Activated CD4-positive, alpha-beta memory T cell treated with anti-CD3 and anti-CD28 coated beads, Interleukin-2, amount 10 ng/mL, durations not matched to agents 7 days and 5 days (primary cell): Measurements from ENCODE around the gene CRAMP1. TPM values are rescaled to one million over a fixed set of nuclear protein-coding genes. Genes with fewer than 3 reads are reported as not detected.
A peak's percentile ranks its signal among the peaks of the same experiment; 100 is the strongest.

Experiments
- CTCF ChIA-PET: fragments of 350-600 bp; sonication (Branson Sonifier 250); formaldehyde crosslinking; loops from one replicate; lab custom pipeline; 2021; ENCODE audit warnings: antibody characterized with exemption, inconsistent platforms; lab: Charles Lee
- POLR2A ChIA-PET: fragments of 350-600 bp; sonication (Branson Sonifier 250); formaldehyde crosslinking; loops from one replicate; lab custom pipeline; 2021; ENCODE audit warnings: antibody characterized with exemption; lab: Charles Lee
- DNase-seq: peaks from one replicate; pipeline ENCODE4 v3.0.0-alpha.2; 2020
- H3K27ac Mint-ChIP-seq: one replicate; pipeline ENCODE4 v1.8.0; 2021; ENCODE audit warnings: mild to moderate bottlenecking, mixed read lengths
- H3K27me3 Mint-ChIP-seq: one replicate; pipeline ENCODE4 v1.8.0; 2021; ENCODE audit warnings: mixed read lengths
- H3K36me3 Mint-ChIP-seq: one replicate; pipeline ENCODE4 v1.8.0; 2021; ENCODE audit warnings: low read depth, mixed read lengths
- H3K4me1 Mint-ChIP-seq: one replicate; pipeline ENCODE4 v1.8.0; 2021; ENCODE audit warnings: mixed read lengths
- H3K4me3 Mint-ChIP-seq: one replicate; pipeline ENCODE4 v1.8.0; 2021; ENCODE audit warnings: mild to moderate bottlenecking, mixed read lengths
- H3K9me3 Mint-ChIP-seq: one replicate; pipeline ENCODE4 v1.8.0; 2021; ENCODE audit warnings: mixed read lengths
- total RNA-seq, 2 experiments: library from RNA; stranded (reverse); gene quantifications; one replicate each; pipeline ENCODE4 v1.2.3, GENCODE V29; 2021

Gene CRAMP1
- total RNA-seq, 2 experiments from 2014 or later = 24.2 to 24.5 TPM

GRCh38 chr16:1626776-1627175 lies 14.6 kb downstream of the CRAMP1 start:
- H3K36me3 Mint-ChIP-seq = peaks cover 30% of the 10 kb centered on the region
- CTCF ChIA-PET = no interaction called here
- POLR2A ChIA-PET = no interaction called here

GRCh38 chr16:1630450-1631213 lies 18.5 kb downstream of the CRAMP1 start:
- Mint-ChIP-seq H3K27ac (no peak overlapping the region), H3K27me3 (no peaks in the 10 kb centered on the region), H3K4me3 (no peak overlapping the region), H3K9me3 (no peaks in the 10 kb centered on the region), H3K36me3 (peaks cover 54% of the 10 kb centered on the region), H3K4me1 (peaks cover 7% of the 10 kb centered on the region)
- no peak for DNase-seq
- POLR2A ChIA-PET = no interaction called here
- CTCF ChIA-PET = no interaction called here

More at GRCh38 chr16:1626776-1627175, 14.6 kb downstream of the CRAMP1 start:
- no peak overlapping the region for H3K27ac Mint-ChIP-seq
- no peaks in the 10 kb centered on the region for H3K9me3 Mint-ChIP-seq
- H3K27me3 Mint-ChIP-seq = no peaks in the 10 kb centered on the region
- no peak overlapping the region for H3K4me3 Mint-ChIP-seq
- peaks cover 3% of the 10 kb centered on the region for H3K4me1 Mint-ChIP-seq
- DNase-seq = no peak

- ChIA-PET CTCF (no interaction called here), POLR2A (interaction anchor here (0.5 kb wide), 1 partner anchor 210 kb away, joined by 3 read pairs; no protein-coding TSS in a partner anchor)
- DNase-seq = no peak
- H3K27me3 Mint-ChIP-seq = no peaks in the 10 kb centered on the region
- H3K9me3 Mint-ChIP-seq = no peaks in the 10 kb centered on the region
- H3K36me3 Mint-ChIP-seq = peaks cover 51% of the 10 kb centered on the region
- no peak overlapping the region for H3K27ac Mint-ChIP-seq
- peaks cover 9% of the 10 kb centered on the region for H3K4me1 Mint-ChIP-seq
- no peak overlapping the region for H3K4me3 Mint-ChIP-seq
Measured at GRCh38 chr16:1631230-1631629, 19.1 kb downstream of the CRAMP1 start.

GRCh38 chr16:1631931-1632637 lies 19.9 kb downstream of the CRAMP1 start:
- peaks cover 44% of the 10 kb centered on the region for H3K36me3 Mint-ChIP-seq
- H3K4me1 Mint-ChIP-seq = peaks cover 9% of the 10 kb centered on the region
- H3K9me3 Mint-ChIP-seq = no peaks in the 10 kb centered on the region
- CTCF ChIA-PET = no interaction called here
- POLR2A ChIA-PET = no interaction called here
- no peak overlapping the region for H3K4me3 Mint-ChIP-seq
- no peaks in the 10 kb centered on the region for H3K27me3 Mint-ChIP-seq
- no peak overlapping the region for H3K27ac Mint-ChIP-seq
- no peak for DNase-seq

GRCh38 chr16:1632638-1632970 lies 20.4 kb downstream of the CRAMP1 start:
- H3K4me3 Mint-ChIP-seq = no peak overlapping the region
- POLR2A ChIA-PET = no interaction called here
- H3K9me3 Mint-ChIP-seq = no peaks in the 10 kb centered on the region
- CTCF ChIA-PET = no interaction called here
- peaks cover 40% of the 10 kb centered on the region for H3K36me3 Mint-ChIP-seq
- peaks cover 13% of the 10 kb centered on the region for H3K4me1 Mint-ChIP-seq
- DNase-seq = no peak
- H3K27me3 Mint-ChIP-seq = no peaks in the 10 kb centered on the region
- H3K27ac Mint-ChIP-seq = no peak overlapping the region

- peaks cover 46% of the 10 kb centered on the region for H3K36me3 Mint-ChIP-seq
- no peaks in the 10 kb centered on the region for H3K9me3 Mint-ChIP-seq
- ChIA-PET POLR2A (no interaction called here), CTCF (interaction anchor here (1.5 kb wide), 1 partner anchor 73 kb away, joined by 5 read pairs; the partner anchor contains the start of gene MAPK8IP3)
- H3K27ac Mint-ChIP-seq = no peak overlapping the region
- peaks cover 20% of the 10 kb centered on the region for H3K4me1 Mint-ChIP-seq
- DNase-seq = no peak
- no peaks in the 10 kb centered on the region for H3K27me3 Mint-ChIP-seq
- H3K4me3 Mint-ChIP-seq = no peak overlapping the region
Measured at GRCh38 chr16:1633310-1633709, 21.1 kb downstream of the CRAMP1 start.

- no peak for DNase-seq
- Mint-ChIP-seq H3K9me3 (no peaks in the 10 kb centered on the region), H3K27me3 (no peaks in the 10 kb centered on the region), H3K36me3 (peaks cover 49% of the 10 kb centered on the region), H3K4me1 (peaks cover 20% of the 10 kb centered on the region), H3K4me3 (no peak overlapping the region), H3K27ac (no peak overlapping the region)
- CTCF ChIA-PET = interaction anchor here (1.5 kb wide), 1 partner anchor 71 kb away, joined by 5 read pairs; the partner anchor contains the start of gene MAPK8IP3
- POLR2A ChIA-PET = no interaction called here
Measured at GRCh38 chr16:1634541-1634940, 22.4 kb downstream of the CRAMP1 start.

- Mint-ChIP-seq H3K36me3 (peaks cover 50% of the 10 kb centered on the region), H3K4me3 (no peak overlapping the region), H3K9me3 (no peaks in the 10 kb centered on the region), H3K4me1 (peaks cover 22% of the 10 kb centered on the region), H3K27ac (no peak overlapping the region), H3K27me3 (no peaks in the 10 kb centered on the region)
- ChIA-PET CTCF (no interaction called here), POLR2A (no interaction called here)
- DNase-seq = no peak
Measured at GRCh38 chr16:1635070-1635469, 22.9 kb downstream of the CRAMP1 start.

- ChIA-PET CTCF (no interaction called here), POLR2A (no interaction called here)
- H3K36me3 Mint-ChIP-seq = peaks cover 57% of the 10 kb centered on the region
- DNase-seq = no peak
- no peaks in the 10 kb centered on the region for H3K9me3 Mint-ChIP-seq
- H3K27me3 Mint-ChIP-seq = no peaks in the 10 kb centered on the region
- no peak overlapping the region for H3K27ac Mint-ChIP-seq
- no peak overlapping the region for H3K4me3 Mint-ChIP-seq
- peaks cover 34% of the 10 kb centered on the region for H3K4me1 Mint-ChIP-seq
Measured at GRCh38 chr16:1637526-1637925, 25.4 kb downstream of the CRAMP1 start.

- Mint-ChIP-seq H3K27me3 (no peaks in the 10 kb centered on the region), H3K9me3 (no peaks in the 10 kb centered on the region), H3K4me3 (no peak overlapping the region), H3K27ac (no peak overlapping the region), H3K36me3 (peaks cover 55% of the 10 kb centered on the region), H3K4me1 (peaks cover 35% of the 10 kb centered on the region)
- CTCF ChIA-PET = no interaction called here
- POLR2A ChIA-PET = no interaction called here
- no peak for DNase-seq
Measured at GRCh38 chr16:1638757-1639156, 26.6 kb downstream of the CRAMP1 start.

- peaks cover 55% of the 10 kb centered on the region for H3K36me3 Mint-ChIP-seq
Measured at GRCh38 chr16:1639282-1639681, 27.1 kb downstream of the CRAMP1 start.

GRCh38 chr16:1639860-1640259 lies 27.7 kb downstream of the CRAMP1 start:
- Mint-ChIP-seq H3K27ac (peak overlapping the region; percentile 58), H3K4me1 (peaks cover 37% of the 10 kb centered on the region), H3K9me3 (no peaks in the 10 kb centered on the region), H3K4me3 (no peak overlapping the region), H3K36me3 (peaks cover 55% of the 10 kb centered on the region), H3K27me3 (no peaks in the 10 kb centered on the region)
- ChIA-PET POLR2A (no interaction called here), CTCF (no interaction called here)
- DNase-seq = no peak

More at GRCh38 chr16:1639282-1639681, 27.1 kb downstream of the CRAMP1 start:
- no peaks in the 10 kb centered on the region for H3K9me3 Mint-ChIP-seq
- POLR2A ChIA-PET = no interaction called here
- CTCF ChIA-PET = no interaction called here
- peaks cover 37% of the 10 kb centered on the region for H3K4me1 Mint-ChIP-seq
- no peaks in the 10 kb centered on the region for H3K27me3 Mint-ChIP-seq
- no peak for DNase-seq
- H3K4me3 Mint-ChIP-seq = no peak overlapping the region
- no peak overlapping the region for H3K27ac Mint-ChIP-seq

- Mint-ChIP-seq H3K36me3 (peaks cover 52% of the 10 kb centered on the region), H3K4me1 (peaks cover 38% of the 10 kb centered on the region), H3K4me3 (no peak overlapping the region), H3K27ac (peak overlapping the region; percentile 58), H3K27me3 (no peaks in the 10 kb centered on the region), H3K9me3 (no peaks in the 10 kb centered on the region)
- CTCF ChIA-PET = interaction anchor here (1.0 kb wide), 1 partner anchor 61 kb away, joined by 3 read pairs; no protein-coding TSS in a partner anchor
- peak; percentile 21 for DNase-seq
- POLR2A ChIA-PET = interaction anchor here (1.2 kb wide), 1 partner anchor 27 kb away, joined by 3 read pairs; no protein-coding TSS in a partner anchor
Measured at GRCh38 chr16:1640261-1640941, 28.2 kb downstream of the CRAMP1 start.
